Mesendoderm (in vitro differentiated cells): ENCODE results near the gene USP32.
"Not testable (repeated sequence)": the region's sequence is repeated elsewhere in the genome, so short reads cannot be mapped to it uniquely, and the experiment has no call there.

ENCODE experiments used
- DNase-seq: peaks from one replicate; pipeline ENCODE4 v3.0.0; 2013
- H2AK5ac ChIP-seq: 2 replicates; pipeline ENCODE4 v1.6.1; 2013; ENCODE audit warnings: low read length, inconsistent platforms
- H2BK120ac ChIP-seq: 2 replicates; pipeline ENCODE4 v1.6.1; 2013; ENCODE audit warnings: low read depth, mild to moderate bottlenecking, low read length, moderate library complexity, mixed read lengths
- H2BK15ac ChIP-seq: replicated peaks from 2 replicates; pipeline ENCODE4 v1.6.1; 2013; ENCODE audit warnings: low read depth, mild to moderate bottlenecking, moderate library complexity
- H2BK5ac ChIP-seq: 2 replicates; pipeline ENCODE4 v1.6.1; 2013; ENCODE audit warnings: low read length, inconsistent platforms
- H3K18ac ChIP-seq: 2 replicates; pipeline ENCODE4 v1.6.1; 2013; ENCODE audit warnings: mild to moderate bottlenecking, low read length, mixed read lengths
- H3K23ac ChIP-seq: one replicate; pipeline ENCODE4 v1.6.1; 2013; ENCODE audit warnings: low read length
- H3K27ac ChIP-seq: 2 replicates; pipeline ENCODE4 v1.5.1; 2013; ENCODE audit warnings: low read depth, mild to moderate bottlenecking, inconsistent platforms, low read length, moderate library complexity
- H3K27me3 ChIP-seq: 2 replicates; pipeline ENCODE4 v1.6.1; 2013; ENCODE audit warnings: low read length, control low read depth, mild to moderate bottlenecking, inconsistent platforms; ENCODE audit not compliant: insufficient read depth, poor library complexity
- H3K36me3 ChIP-seq: 2 replicates; pipeline ENCODE4 v1.6.1; 2013; ENCODE audit warnings: low read length, inconsistent platforms; ENCODE audit not compliant: control insufficient read depth, insufficient read depth
- H3K4ac ChIP-seq: one replicate; pipeline ENCODE4 v1.6.1; 2013; ENCODE audit warnings: low read depth, mild to moderate bottlenecking, low read length, moderate library complexity
- H3K4me1 ChIP-seq: 2 replicates; pipeline ENCODE4 v1.6.1; 2013; ENCODE audit warnings: low read depth, low read length, inconsistent platforms; ENCODE audit not compliant: control insufficient read depth
- H3K4me2 ChIP-seq: 2 replicates; pipeline ENCODE4 v1.6.1; 2013; ENCODE audit warnings: low read length
- H3K4me3 ChIP-seq: 2 replicates; pipeline ENCODE4 v1.5.1; 2013; ENCODE audit warnings: mild to moderate bottlenecking, low read length
- H3K56ac ChIP-seq: one replicate; pipeline ENCODE4 v1.6.1; 2013; ENCODE audit warnings: low read length
- H3K79me1 ChIP-seq: 2 replicates; pipeline ENCODE4 v1.6.1; 2013; ENCODE audit warnings: low read length, inconsistent platforms
- H3K79me2 ChIP-seq: 2 replicates; pipeline ENCODE4 v1.6.1; 2013; ENCODE audit warnings: mild to moderate bottlenecking, low read length; ENCODE audit not compliant: control insufficient read depth, insufficient read depth
- H3K9ac ChIP-seq: 2 replicates; pipeline ENCODE4 v1.6.1; 2013; ENCODE audit warnings: low read length, inconsistent platforms
- H4K5ac ChIP-seq: one replicate; pipeline ENCODE4 v1.6.1; 2013; ENCODE audit warnings: low read length
- H4K8ac ChIP-seq: one replicate; pipeline ENCODE4 v1.6.1; 2013; ENCODE audit warnings: low read depth, mild to moderate bottlenecking, control low read depth, low read length, moderate library complexity
- WGBS: extraction: QIAGEN DNeasy Blood & Tissue Kit; methylation state at CpG from one replicate; pipeline ENCODE4 v1.1.7; 2013; ENCODE audit warnings: low lambda C conversion rate, missing lambda C conversion rate; ENCODE audit not compliant: insufficient coverage; ENCODE audit errors: extremely low coverage; 5-methylcytosine and 5-hydroxymethylcytosine counted together

The USP32 gene

GRCh38 chr17:60186846-60187745 is 204.8 kb downstream of the USP32 start:
- H3K79me2 ChIP-seq, DNase-seq, H3K56ac ChIP-seq, H4K8ac ChIP-seq, H2BK15ac ChIP-seq, H3K9ac ChIP-seq, H3K36me3 ChIP-seq, H4K5ac ChIP-seq, H3K4me1 ChIP-seq, H3K27ac ChIP-seq, H3K4me2 ChIP-seq, H2AK5ac ChIP-seq, H3K27me3 ChIP-seq, H2BK120ac ChIP-seq, H3K4ac ChIP-seq, H2BK5ac ChIP-seq, H3K4me3 ChIP-seq, H3K23ac ChIP-seq, H3K18ac ChIP-seq, H3K79me1 ChIP-seq: not testable (repeated sequence)
- WGBS: no CpG with 5 or more reads among the region's 7 CpGs

GRCh38 chr17:60186372-60186771 is 205.6 kb downstream of the USP32 start:
- H3K23ac ChIP-seq, H2BK120ac ChIP-seq, DNase-seq, H3K4me3 ChIP-seq, H3K27ac ChIP-seq, H3K4ac ChIP-seq, H3K36me3 ChIP-seq, H3K4me1 ChIP-seq, H2AK5ac ChIP-seq, H3K79me1 ChIP-seq, H2BK15ac ChIP-seq, H3K18ac ChIP-seq, H3K56ac ChIP-seq, H2BK5ac ChIP-seq, H3K9ac ChIP-seq, H4K8ac ChIP-seq, H3K27me3 ChIP-seq, H3K4me2 ChIP-seq, H4K5ac ChIP-seq, H3K79me2 ChIP-seq: not testable (repeated sequence)
- 100% methylated on average over 1 of the region's 1 CpG for WGBS

- not testable (repeated sequence) for H2BK120ac ChIP-seq, H3K23ac ChIP-seq, H3K56ac ChIP-seq, H4K5ac ChIP-seq, H3K4me2 ChIP-seq, H3K79me2 ChIP-seq, H3K4me1 ChIP-seq, H3K4ac ChIP-seq, H4K8ac ChIP-seq, DNase-seq, H3K36me3 ChIP-seq, H3K9ac ChIP-seq, H2AK5ac ChIP-seq, H2BK15ac ChIP-seq, H3K79me1 ChIP-seq, H3K4me3 ChIP-seq, H3K27ac ChIP-seq, H3K27me3 ChIP-seq, H3K18ac ChIP-seq, H2BK5ac ChIP-seq
- no CpG with 5 or more reads among the region's 1 CpG for WGBS
These were observed 211.6 kb downstream of the USP32 start for GRCh38 chr17:60180380-60180779.

- H3K4me2 ChIP-seq, H2AK5ac ChIP-seq, H3K18ac ChIP-seq, H4K8ac ChIP-seq, H3K23ac ChIP-seq, H3K4ac ChIP-seq, H3K56ac ChIP-seq, H2BK120ac ChIP-seq, H3K4me3 ChIP-seq, DNase-seq, H3K4me1 ChIP-seq, H3K36me3 ChIP-seq, H4K5ac ChIP-seq, H3K27me3 ChIP-seq, H3K79me2 ChIP-seq, H3K27ac ChIP-seq, H2BK15ac ChIP-seq, H3K9ac ChIP-seq, H3K79me1 ChIP-seq, H2BK5ac ChIP-seq: not testable (repeated sequence)
- no CpG with 5 or more reads among the region's 2 CpGs for WGBS
These were observed 213.8 kb downstream of the USP32 start for GRCh38 chr17:60178180-60178579.

- not testable (repeated sequence) for H2BK5ac ChIP-seq, H3K27me3 ChIP-seq, H3K4me2 ChIP-seq, H2BK120ac ChIP-seq, H3K4ac ChIP-seq, H3K36me3 ChIP-seq, H4K8ac ChIP-seq, H3K79me1 ChIP-seq, H3K79me2 ChIP-seq, H3K9ac ChIP-seq, H3K27ac ChIP-seq, H2AK5ac ChIP-seq, H3K4me1 ChIP-seq, H4K5ac ChIP-seq, H3K23ac ChIP-seq, H3K18ac ChIP-seq, DNase-seq, H3K56ac ChIP-seq, H3K4me3 ChIP-seq, H2BK15ac ChIP-seq
- WGBS: no CpG with 5 or more reads among the region's 5 CpGs
These were observed 215.2 kb downstream of the USP32 start for GRCh38 chr17:60176763-60177162.

- no CpG with 5 or more reads among the region's 6 CpGs for WGBS
- DNase-seq, H3K36me3 ChIP-seq, H3K79me1 ChIP-seq, H3K79me2 ChIP-seq, H4K5ac ChIP-seq, H2AK5ac ChIP-seq, H3K4me2 ChIP-seq, H2BK5ac ChIP-seq, H3K23ac ChIP-seq, H3K9ac ChIP-seq, H2BK15ac ChIP-seq, H2BK120ac ChIP-seq, H4K8ac ChIP-seq, H3K18ac ChIP-seq, H3K4me3 ChIP-seq, H3K27me3 ChIP-seq, H3K27ac ChIP-seq, H3K4me1 ChIP-seq, H3K56ac ChIP-seq, H3K4ac ChIP-seq: not testable (repeated sequence)
These were observed 217.2 kb downstream of the USP32 start for GRCh38 chr17:60174767-60175166.
